ENCODE measurements around the gene SLC15A2.
"Not testable (repeated sequence)": the region's sequence is repeated elsewhere in the genome, so short reads cannot be mapped to it uniquely, and the experiment has no call there.

SLC15A2 gene

DNA sequence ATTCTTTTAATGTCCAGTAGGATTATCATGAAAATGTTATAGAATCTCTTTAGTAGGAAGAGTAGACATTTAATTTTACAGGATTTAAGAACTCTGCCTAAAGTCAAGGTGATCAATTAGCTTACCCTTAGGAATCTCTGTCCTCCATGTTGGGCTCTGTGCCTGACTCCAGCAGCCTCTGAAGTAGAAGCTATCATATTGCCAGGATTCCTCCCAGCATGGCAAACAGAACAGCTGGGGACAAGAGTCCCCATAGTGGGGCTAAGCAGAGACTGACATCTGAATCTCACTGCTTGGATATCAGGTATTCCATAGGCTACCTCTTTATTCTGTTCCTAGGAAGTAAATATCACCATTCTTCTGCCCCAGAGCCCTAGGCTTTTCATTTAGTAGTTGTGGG, 1.5 kb downstream of the SLC15A2 start:
- no peak for DNase-seq
- TF ChIP-seq POLR2A (IDR thresholded peaks at IDR 0.05; ENCODE audit: low read length), result no peak
- no peak for TF ChIP-seq GATA1 (IDR thresholded peaks at IDR 0.05; ENCODE audit: low read depth, low read length)

DNA sequence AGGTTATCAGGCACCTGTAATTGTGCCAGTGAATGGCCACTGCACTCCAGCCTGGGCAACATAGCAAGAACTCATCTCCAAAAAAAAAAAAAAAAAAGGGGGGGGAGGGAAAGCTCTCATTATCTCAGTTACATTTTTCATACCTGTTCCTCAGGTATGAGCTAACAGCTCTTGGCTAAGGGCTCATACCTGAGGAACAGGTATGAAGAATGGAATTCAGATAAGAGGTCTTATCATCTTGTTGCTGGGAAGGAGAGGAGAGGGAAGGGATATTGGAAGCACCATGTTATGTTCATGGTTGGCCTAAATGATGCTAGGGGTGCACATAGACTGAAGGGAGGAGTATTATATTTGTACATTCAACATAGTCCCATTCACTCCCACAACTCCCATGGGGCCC, 2.6 kb downstream of the SLC15A2 start:
- TF ChIP-seq POLR2A (IDR thresholded peaks at IDR 0.05; ENCODE audit: low read length) (no peak), GATA1 (IDR thresholded peaks at IDR 0.05; ENCODE audit: low read depth, low read length) (no peak)
- DNase-seq, result no peak

DNA sequence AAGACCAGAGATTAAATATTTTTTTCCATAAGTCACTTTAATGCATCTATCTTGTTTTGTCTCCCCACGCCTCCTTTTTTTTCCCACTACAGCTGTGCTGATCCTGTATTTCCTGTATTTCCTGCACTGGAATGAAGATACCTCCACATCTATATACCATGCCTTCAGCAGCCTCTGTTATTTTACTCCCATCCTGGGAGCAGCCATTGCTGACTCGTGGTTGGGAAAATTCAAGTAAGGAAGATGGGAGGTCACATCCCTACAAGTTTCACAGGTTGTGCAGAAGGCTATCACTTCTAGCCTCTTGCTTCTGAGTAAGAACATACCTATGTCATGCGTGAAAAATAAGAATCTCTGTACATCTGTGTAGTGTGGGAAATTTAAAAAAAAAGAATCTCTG, 3.1 kb downstream of the SLC15A2 start:
- TF ChIP-seq GATA1 (IDR thresholded peaks at IDR 0.05; ENCODE audit: low read depth, low read length) (no peak), POLR2A (IDR thresholded peaks at IDR 0.05; ENCODE audit: low read length) (no peak)

DNA sequence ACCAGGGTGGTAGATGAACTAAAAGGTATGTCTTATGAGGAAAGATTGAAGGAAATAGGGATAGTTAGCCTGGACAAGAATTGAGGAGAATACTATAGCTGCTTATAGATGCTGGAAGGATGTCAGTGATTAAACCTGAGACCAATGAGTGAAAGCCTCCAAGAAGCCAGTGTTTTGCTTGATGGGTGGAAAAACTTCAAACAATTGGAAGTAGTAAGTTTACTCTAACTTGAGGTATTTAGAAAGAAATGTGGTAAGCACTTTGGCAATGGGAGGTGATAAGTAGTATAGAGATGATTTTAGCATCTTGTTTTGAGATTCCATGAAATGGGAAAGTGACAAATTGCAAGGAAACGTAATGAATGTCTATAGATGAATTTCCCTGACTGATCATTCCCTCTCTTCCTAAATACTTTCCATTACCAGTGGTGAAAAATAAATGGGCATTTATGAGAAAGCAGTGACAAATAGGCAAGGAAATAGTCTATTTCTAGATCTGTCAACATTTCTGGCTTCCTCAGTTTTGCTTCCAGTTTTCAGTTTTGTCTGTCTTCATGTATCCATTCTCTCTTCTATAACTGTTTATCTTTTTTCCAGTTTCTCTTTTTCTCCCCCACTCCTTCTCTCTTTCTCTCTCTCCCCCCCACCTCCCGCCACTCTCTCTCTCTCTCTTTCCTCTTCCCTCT, 19.2 kb downstream of the SLC15A2 start:
- TF ChIP-seq GATA1 (IDR thresholded peaks at IDR 0.05; ENCODE audit: low read depth, low read length), result no peak
- no peak for TF ChIP-seq POLR2A (IDR thresholded peaks at IDR 0.05; ENCODE audit: low read length)

More for the DNA sequence above, 3.1 kb downstream of the SLC15A2 start:
- no peak for DNase-seq

DNA sequence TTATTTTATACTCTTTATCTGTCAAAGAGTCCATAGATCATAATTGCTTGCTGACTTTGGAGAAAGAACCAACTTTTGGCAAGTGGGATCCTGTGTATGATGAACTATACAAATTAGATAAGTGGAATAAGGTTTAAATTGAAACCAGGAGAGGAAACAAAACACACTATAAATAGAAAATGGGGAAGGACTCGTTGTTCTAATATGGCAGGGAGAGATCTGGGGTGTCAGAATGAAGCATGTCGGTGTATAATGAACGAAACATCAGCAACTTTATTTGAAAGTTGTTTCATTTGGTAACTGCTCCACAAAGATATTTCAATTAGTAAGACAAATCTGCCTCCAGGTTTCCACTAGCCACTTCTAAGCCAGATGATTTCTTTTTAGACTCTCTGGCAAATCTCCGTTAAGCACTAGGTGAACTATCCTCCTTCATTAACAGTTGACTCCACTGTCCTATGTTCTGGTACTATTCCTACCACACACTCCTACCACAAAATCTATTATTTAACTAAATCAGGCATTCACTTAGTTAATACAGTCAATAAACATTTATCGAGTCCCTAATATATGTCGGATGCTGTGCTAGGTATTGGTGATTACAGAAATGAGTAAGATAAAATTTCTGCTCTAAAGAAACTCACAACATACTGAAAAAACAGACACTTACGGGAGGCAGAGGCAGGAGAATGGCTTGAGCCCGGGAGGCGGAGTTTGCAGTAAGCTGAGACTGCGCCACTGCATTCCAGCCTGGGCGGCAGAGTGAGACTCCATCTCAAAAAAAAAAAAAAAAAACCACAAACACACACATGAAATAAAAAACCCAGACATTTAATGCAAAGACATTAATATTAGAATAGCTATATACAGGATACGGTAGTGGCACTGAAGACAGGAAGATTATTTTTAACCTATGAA, 20.1 kb downstream of the SLC15A2 start:
- TF ChIP-seq GATA1 (IDR thresholded peaks at IDR 0.05; ENCODE audit: low read depth, low read length) (no peak), POLR2A (IDR thresholded peaks at IDR 0.05; ENCODE audit: low read length) (no peak)
- no peak for DNase-seq

More for the DNA sequence above, 19.2 kb downstream of the SLC15A2 start:
- DNase-seq, result no peak

DNA sequence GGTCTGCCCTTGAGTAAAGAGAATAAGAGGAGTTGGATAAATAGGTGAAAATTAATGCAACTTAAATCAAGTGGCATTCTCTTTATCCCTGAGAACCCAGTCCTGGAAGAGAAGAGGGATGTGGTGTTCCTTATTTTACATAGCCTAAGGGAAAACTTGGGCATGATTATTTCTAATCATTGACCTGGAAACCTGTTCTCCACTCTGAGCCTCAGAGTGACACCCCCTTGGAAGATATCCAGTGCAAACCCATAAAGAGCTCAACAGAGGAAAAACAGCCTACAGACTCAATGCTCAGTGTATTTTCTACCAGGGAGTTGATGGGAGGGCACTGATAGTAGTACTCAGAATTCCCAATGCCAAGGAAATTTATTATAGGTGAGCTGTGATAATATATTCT, 22.0 kb downstream of the SLC15A2 start:
- TF ChIP-seq GATA1 (IDR thresholded peaks at IDR 0.05; ENCODE audit: low read depth, low read length) (no peak), POLR2A (IDR thresholded peaks at IDR 0.05; ENCODE audit: low read length) (no peak)
- DNase-seq, result no peak

DNA sequence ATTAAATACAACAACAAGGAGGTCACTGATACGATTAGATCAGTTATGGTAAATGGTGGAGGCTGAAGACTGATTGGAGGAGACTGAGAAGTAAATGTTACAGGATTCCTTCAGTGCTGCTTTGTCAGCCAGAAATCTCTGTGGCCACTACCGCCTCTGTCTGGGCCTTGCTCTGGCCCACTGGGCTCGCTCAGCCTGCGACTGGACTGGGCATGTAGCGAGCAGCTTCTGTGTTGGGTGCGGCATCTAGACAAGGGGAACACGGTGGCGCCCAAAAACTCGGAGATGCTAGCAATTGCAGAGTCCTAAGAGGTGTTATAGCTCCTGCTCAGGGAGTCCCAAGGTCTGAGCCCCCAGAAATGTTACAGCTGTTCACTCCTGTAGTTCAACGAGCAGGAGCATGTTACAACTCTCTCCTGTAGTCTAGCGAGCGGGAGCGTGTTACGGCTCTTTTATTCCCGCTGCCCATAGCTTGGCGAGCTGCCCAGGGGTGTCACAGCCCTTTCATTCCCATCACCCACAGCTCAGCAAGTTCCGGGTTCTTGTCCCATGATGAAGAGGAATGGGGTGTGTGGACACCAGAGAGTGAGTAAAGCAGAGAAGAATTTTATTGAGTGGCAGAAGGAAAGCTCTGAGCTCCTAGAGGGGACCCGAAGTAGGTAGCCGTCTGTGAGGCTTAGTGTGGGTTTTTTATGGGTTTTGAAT, 24.7 kb downstream of the SLC15A2 start:
- no peak for DNase-seq
- no peak for TF ChIP-seq GATA1 (IDR thresholded peaks at IDR 0.05; ENCODE audit: low read depth, low read length)
- TF ChIP-seq POLR2A (IDR thresholded peaks at IDR 0.05; ENCODE audit: low read length), result no peak

DNA sequence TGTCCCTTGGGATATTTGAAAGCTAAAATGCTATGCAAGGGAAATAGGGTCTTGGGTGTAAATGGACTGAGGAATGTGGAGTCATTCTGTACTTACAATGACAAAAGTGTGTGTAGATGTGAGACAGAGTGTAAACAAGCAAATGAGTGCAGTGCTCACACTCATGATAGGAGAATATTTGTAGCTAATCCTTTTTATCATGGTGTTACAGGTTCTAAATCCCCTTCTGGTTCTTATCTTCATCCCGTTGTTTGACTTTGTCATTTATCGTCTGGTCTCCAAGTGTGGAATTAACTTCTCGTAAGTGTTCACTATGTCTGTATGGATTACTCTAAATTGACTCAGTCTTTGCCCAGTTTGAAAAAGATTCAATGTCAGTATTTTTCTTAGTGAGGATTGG, 30.5 kb downstream of the SLC15A2 start:
- no peak for DNase-seq

DNA sequence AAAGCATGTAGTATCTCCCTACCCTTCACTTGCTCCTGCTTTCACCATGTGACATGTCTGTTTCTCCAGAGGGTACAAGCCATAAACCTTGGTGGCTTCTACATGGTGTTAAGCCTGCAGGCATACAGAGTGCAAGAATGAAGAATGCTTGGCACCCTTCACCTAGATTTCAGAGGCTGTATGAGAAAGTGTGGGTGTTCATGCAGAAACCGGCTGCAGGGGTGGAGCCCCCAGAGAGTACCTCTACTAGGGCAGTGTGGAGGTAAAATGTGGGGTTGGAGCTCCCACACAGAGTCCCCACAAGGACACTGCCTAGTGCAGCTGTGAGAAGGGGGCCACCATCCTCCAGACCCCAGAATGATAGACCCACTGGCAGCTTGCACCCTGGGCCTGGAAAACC, 32.2 kb downstream of the SLC15A2 start:
- TF ChIP-seq POLR2A (IDR thresholded peaks at IDR 0.05; ENCODE audit: low read length) (no peak), GATA1 (IDR thresholded peaks at IDR 0.05; ENCODE audit: low read depth, low read length) (no peak)
- no peak for DNase-seq

More for the DNA sequence above, 30.5 kb downstream of the SLC15A2 start:
- no peak for TF ChIP-seq POLR2A (IDR thresholded peaks at IDR 0.05; ENCODE audit: low read length)
- no peak for TF ChIP-seq GATA1 (IDR thresholded peaks at IDR 0.05; ENCODE audit: low read depth, low read length)

DNA sequence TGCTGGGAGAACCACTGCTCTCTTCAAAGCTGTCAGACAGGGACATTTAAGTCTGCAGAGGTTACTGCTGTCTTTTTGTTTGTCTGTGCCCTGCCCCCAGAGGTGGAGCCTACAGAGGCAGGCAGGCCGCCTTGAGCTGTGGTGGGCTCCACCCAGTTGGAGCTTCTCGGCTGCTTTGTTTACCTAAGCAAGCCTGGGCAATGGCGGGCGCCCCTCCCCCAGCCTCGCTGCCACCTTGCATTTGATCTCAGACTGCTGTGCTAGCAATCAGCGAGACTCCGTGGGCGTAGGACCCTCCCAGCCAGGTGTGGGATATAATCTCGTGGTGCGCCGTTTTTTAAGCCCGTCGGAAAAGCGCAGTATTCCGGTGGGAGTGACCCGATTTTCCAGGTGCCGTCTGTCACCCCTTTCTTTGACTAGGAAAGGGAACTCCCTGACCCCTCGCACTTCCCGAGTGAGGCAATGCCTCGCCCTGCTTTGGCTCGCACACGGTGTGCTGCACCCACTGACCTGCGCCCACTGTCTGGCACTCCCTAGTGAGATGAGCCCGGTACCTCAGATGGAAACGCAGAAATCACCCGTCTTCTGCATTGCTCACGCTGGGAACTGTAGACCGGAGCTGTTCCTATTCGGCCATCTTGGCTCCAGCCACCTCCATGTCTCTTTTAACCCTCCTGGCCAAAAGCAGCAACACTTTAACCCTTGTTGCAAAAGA, 44.1 kb downstream of the SLC15A2 start:
- not testable (repeated sequence) for DNase-seq

DNA sequence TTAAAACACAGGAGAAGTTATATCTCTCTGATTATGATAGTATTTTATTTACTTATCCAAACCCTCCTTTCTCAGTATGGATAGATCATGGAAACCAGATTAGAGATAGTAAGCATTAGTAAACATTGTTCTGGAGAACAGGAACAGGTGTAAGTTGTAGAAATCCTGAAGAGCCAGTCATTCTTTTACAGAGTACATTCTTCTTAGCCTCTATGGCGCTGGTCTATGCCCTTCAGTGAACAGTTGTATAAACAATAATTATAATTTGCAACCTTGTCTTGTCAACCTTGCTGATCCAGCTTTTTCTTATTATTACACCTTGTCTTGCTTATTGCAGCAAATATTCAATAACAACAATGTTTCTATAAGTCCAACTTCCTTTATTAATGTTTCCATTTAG, 47.4 kb downstream of the SLC15A2 start:
- DNase-seq, result no peak
- no peak for TF ChIP-seq GATA1 (IDR thresholded peaks at IDR 0.05; ENCODE audit: low read depth, low read length)
- TF ChIP-seq POLR2A (IDR thresholded peaks at IDR 0.05; ENCODE audit: low read length), result no peak

DNA sequence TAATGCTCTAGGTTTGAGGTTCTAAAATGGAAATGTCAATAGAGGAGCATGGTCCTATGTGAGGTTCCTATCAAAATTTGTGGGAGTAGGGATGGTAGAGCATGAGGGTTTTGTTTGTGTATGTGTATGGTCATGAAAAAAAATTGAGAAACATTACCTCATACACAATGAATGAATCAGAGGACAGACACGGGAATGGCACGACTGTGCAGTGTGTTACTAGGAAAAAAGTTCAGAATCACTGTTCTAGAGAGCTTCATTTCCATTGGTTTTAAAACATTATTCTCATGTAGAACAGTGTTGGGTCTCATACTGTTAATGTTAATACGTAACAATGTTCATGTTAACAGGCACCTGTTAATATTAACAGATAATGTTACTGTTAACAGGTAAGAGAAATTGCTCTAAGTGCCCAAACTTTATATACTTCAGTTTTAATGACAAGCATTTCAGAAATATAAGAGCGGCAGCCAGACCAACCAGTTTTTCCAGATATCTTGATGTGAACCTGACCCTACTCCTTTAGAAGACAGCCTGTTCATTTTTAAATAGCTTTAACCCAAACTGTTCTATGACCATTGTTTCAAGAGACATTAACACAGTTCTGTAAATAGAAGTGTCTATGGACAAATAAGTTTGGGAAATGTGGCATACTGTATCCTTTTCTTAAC, 48.0 kb downstream of the SLC15A2 start:
- TF ChIP-seq POLR2A (IDR thresholded peaks at IDR 0.05; ENCODE audit: low read length), result no peak
- DNase-seq, result no peak

DNA sequence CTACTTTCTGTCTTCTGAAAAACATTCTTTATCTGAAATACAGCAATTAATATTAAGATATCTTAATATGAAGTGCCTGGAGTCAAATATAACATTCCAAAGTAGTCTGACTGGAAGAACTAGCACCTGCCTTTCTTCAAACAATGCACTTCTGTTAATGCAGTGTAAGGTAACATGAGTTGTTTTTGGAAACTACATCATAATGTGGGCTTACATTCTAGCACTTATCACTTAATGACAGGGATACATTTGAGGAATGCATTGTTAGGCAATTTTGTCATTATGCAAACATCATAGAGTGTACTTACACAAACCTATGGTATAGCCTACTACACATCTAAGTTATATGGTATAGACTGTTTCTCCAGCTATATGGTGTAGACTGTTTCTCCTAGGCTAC, 49.2 kb downstream of the SLC15A2 start:
- DNase-seq, result no peak
- TF ChIP-seq GATA1 (IDR thresholded peaks at IDR 0.05; ENCODE audit: low read depth, low read length) (no peak), POLR2A (IDR thresholded peaks at IDR 0.05; ENCODE audit: low read length) (no peak)
